Tongue (tissue), 1 donor: ENCODE measurements around the gene CD300LF. TPM values are rescaled to one million over a fixed set of nuclear protein-coding genes. Genes with fewer than 3 reads are reported as not detected.

Experiments
- total RNA-seq: library from RNA; depleted of rRNA; stranded (reverse); fragments of >200 nt; gene quantifications from one replicate; pipeline ENCODE4 v1.2.3, GENCODE V29; 2014

CD300LF gene
- total RNA-seq, 1 donor from 2014 or later = 3.3 TPM

Other genes starting within 250 kb of the CD300LF start
- gene CD300A, start 246.3 kb downstream of the CD300LF start, total RNA-seq = 3.0 TPM
- 0.31 TPM for gene CD300LB, start 181.4 kb downstream of the CD300LF start, total RNA-seq
- not detected for gene CD300C, start 166.8 kb downstream of the CD300LF start, total RNA-seq
- not detected for gene CD300H, start 145.4 kb downstream of the CD300LF start, total RNA-seq
- gene CD300LD, start 120.6 kb downstream of the CD300LF start, total RNA-seq = not detected
- gene CD300E, start 89.2 kb downstream of the CD300LF start, total RNA-seq = not detected
- gene RAB37, start 24.3 kb upstream of the CD300LF start, total RNA-seq = 1.9 TPM
- gene NHERF1, start 35.7 kb upstream of the CD300LF start, total RNA-seq = 50.5 TPM
- gene NAT9, start 63.4 kb upstream of the CD300LF start, total RNA-seq = 30.2 TPM
- gene GRIN2C, start 147.0 kb upstream of the CD300LF start, total RNA-seq = 1.6 TPM
- 4.3 TPM for gene FDXR, start 160.1 kb upstream of the CD300LF start, total RNA-seq
- 0.51 TPM for gene FADS6, start 180.7 kb upstream of the CD300LF start, total RNA-seq
- 2.9 TPM for gene USH1G, start 210.3 kb upstream of the CD300LF start, total RNA-seq
- gene OTOP2, start 211.3 kb upstream of the CD300LF start, total RNA-seq = not detected
- gene OTOP3, start 223.0 kb upstream of the CD300LF start, total RNA-seq = 1.4 TPM